ENCODE data around the gene SH2D1A. TPM values are rescaled to one million over a fixed set of nuclear protein-coding genes. Genes with fewer than 3 reads are reported as not detected.
"Not testable (repeated sequence)": the region's sequence is repeated elsewhere in the genome, so short reads cannot be mapped to it uniquely, and the experiment has no call there.

SH2D1A gene
- not detected for polyA plus RNA-seq (2013, experiment 1 of 2)
- polyA plus RNA-seq (2013, experiment 2 of 2): not detected

DNA sequence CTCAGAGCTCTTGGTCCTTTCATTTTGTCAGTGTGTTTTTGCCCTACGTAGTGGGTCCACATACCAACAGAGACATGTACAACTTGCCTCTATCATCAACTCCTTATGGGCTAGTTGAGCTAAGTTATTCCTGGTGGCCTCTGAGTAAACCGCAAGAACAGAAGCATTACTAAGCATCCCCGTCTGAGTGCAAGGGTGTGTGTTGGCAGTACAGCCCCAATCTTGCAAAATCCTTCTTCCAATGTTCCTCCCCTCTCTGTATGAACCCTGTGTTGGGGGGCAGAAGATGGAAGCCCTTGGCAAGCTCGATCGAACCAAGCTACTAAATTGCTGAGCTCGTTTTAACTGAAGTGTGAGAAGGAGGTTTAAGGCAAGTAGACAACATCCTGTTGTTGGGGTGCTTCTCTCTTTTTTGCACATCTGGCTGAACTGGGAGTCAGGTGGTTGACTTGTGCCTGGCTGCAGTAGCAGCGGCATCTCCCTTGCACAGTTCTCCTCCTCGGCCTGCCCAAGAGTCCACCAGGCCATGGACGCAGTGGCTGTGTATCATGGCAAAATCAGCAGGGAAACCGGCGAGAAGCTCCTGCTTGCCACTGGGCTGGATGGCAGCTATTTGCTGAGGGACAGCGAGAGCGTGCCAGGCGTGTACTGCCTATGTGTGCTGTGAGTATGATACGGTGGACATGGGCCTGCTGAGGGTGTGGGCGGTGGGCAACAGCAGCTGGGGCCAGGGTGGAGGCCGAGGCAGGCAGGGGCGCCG lies at the start of gene SH2D1A:
SH2D1A (plus strand) TSS at position 447 of the 760 bp plus-strand sequence; CDS start at position 527, 80 bp downstream.
- WGBS: 94% methylated on average over 13 of the region's 19 CpGs
- no peak within 1 kb of the TSS for H3K18ac ChIP-seq (ENCODE audit: low read depth in 1 of 2, low read length in 2 of 2)
- no peak within 1 kb of the TSS for H2BK12ac ChIP-seq (ENCODE audit: low read length in 2 of 2)
- H3K4me3 ChIP-seq (ENCODE audit: insufficient read depth in 1 of 2, low read depth in 1 of 2, low read length in 2 of 2): no peak within 1 kb of the TSS
- H3K4me1 ChIP-seq (ENCODE audit: control insufficient read depth, insufficient read depth, low read depth, low read length): no peaks in the 10 kb centered on the region
- H2AFZ ChIP-seq (ENCODE audit: low read depth, low read length): no peak within 1 kb of the TSS
- H3K27ac ChIP-seq (ENCODE audit: low read length, poor library complexity, severe bottlenecking): no peak within 1 kb of the TSS
- H2BK120ac ChIP-seq (ENCODE audit: low read depth, low read length): no peak within 1 kb of the TSS
- no peak within 1 kb of the TSS for H3K14ac ChIP-seq (ENCODE audit: low read length in 2 of 2)
- no peak within 1 kb of the TSS for H2BK5ac ChIP-seq (ENCODE audit: low read depth, low read length, poor library complexity, severe bottlenecking)
- no peak within 1 kb of the TSS for H3K9ac ChIP-seq (ENCODE audit: low read length)
- no peak within 1 kb of the TSS for H2BK15ac ChIP-seq (ENCODE audit: low read depth, poor library complexity, severe bottlenecking)
- no peak within 1 kb of the TSS for H3K23ac ChIP-seq (ENCODE audit: low read length in 2 of 2)
- no peak within 1 kb of the TSS for H3K4ac ChIP-seq (ENCODE audit: low read depth in 1 of 2, low read length in 2 of 2)
- DNase-seq: no peak
- no peaks in the 10 kb centered on the region for H3K27me3 ChIP-seq (ENCODE audit: control insufficient read depth in 1 of 2, insufficient read depth in 1 of 2, low read length in 2 of 2)
- H3K4me2 ChIP-seq (ENCODE audit: low read length, poor library complexity, severe bottlenecking): no peak within 1 kb of the TSS
- H3K36me3 ChIP-seq (ENCODE audit: control insufficient read depth in 1 of 2, insufficient read depth in 2 of 2, low read depth in 1 of 2, low read length in 2 of 2): no peaks in the 10 kb centered on the region
- H3K9me3 ChIP-seq (ENCODE audit: control insufficient read depth, low read length): no peaks in the 10 kb centered on the region
- no peak within 1 kb of the TSS for H2AK5ac ChIP-seq (ENCODE audit: low read length, severe bottlenecking)
- H4K91ac ChIP-seq (ENCODE audit: low read length): no peak within 1 kb of the TSS
- H3K79me1 ChIP-seq (replicated peaks; ENCODE audit: low read length, poor library complexity, severe bottlenecking): no peaks in the 10 kb centered on the region
- no peak within 1 kb of the TSS for H4K8ac ChIP-seq (ENCODE audit: low read length)

DNA sequence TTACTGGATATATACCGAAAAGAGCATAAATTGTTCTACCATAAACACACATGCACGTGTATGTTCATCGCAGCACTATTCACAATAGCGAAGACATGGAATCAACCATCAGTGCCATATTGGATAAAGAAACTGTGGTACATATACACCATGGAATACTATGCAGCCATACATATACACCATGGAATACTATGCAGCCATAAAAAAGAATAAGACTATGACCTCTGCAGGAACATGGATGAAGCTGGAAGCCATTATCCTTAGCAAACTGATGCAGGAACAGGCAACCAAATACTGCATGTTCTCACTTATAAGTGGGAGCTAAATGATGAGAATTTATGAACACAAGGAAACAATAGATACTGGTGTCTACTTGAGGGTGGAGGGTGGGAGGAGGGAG lies 47.0 kb upstream of the SH2D1A start:
- H3K36me3 ChIP-seq (ENCODE audit: control insufficient read depth in 1 of 2, insufficient read depth in 2 of 2, low read depth in 1 of 2, low read length in 2 of 2); H2AFZ ChIP-seq (ENCODE audit: low read depth, low read length); H3K4me1 ChIP-seq (ENCODE audit: control insufficient read depth, insufficient read depth, low read depth, low read length); H3K18ac ChIP-seq (ENCODE audit: low read depth in 1 of 2, low read length in 2 of 2); H3K14ac ChIP-seq (ENCODE audit: low read length in 2 of 2); H4K8ac ChIP-seq (ENCODE audit: low read length); DNase-seq; H3K9me3 ChIP-seq (ENCODE audit: control insufficient read depth, low read length); H2BK12ac ChIP-seq (ENCODE audit: low read length in 2 of 2); H3K23ac ChIP-seq (ENCODE audit: low read length in 2 of 2); H3K4me2 ChIP-seq (ENCODE audit: low read length, poor library complexity, severe bottlenecking); H3K27ac ChIP-seq (ENCODE audit: low read length, poor library complexity, severe bottlenecking); H3K27me3 ChIP-seq (ENCODE audit: control insufficient read depth in 1 of 2, insufficient read depth in 1 of 2, low read length in 2 of 2); H4K91ac ChIP-seq (ENCODE audit: low read length); H3K9ac ChIP-seq (ENCODE audit: low read length); H3K4ac ChIP-seq (ENCODE audit: low read depth in 1 of 2, low read length in 2 of 2); H2BK5ac ChIP-seq (ENCODE audit: low read depth, low read length, poor library complexity, severe bottlenecking); H3K79me1 ChIP-seq (replicated peaks; ENCODE audit: low read length, poor library complexity, severe bottlenecking); H2AK5ac ChIP-seq (ENCODE audit: low read length, severe bottlenecking); H2BK120ac ChIP-seq (ENCODE audit: low read depth, low read length); H2BK15ac ChIP-seq (ENCODE audit: low read depth, poor library complexity, severe bottlenecking); H3K4me3 ChIP-seq (ENCODE audit: insufficient read depth in 1 of 2, low read depth in 1 of 2, low read length in 2 of 2): not testable (repeated sequence)
- WGBS: 93% methylated on average over 4 of the region's 4 CpGs

DNA sequence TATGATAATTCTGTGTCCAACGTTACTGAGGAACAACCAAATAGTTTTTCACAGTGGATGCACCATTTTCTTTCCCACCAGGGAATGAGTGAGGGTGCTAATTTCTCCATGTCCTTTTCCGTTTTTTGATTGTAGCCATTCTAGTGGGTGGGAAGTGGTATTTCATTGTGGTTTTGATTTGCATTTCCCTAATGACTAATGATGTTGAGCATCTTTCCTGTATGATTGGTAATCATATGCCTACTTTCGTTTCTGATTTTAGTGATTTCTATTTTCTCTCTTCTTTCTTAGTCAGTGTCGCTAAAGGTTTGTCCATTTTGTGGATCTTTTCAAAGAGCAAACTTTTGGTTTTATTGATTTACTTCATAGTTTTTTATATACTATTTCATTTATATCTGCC lies 46.0 kb upstream of the SH2D1A start:
- Histone ChIP-seq H3K4me2 (ENCODE audit: low read length, poor library complexity, severe bottlenecking) (no peak overlapping the region), H2AK5ac (ENCODE audit: low read length, severe bottlenecking) (no peak overlapping the region), H3K9ac (ENCODE audit: low read length) (no peak overlapping the region), H3K4me1 (ENCODE audit: control insufficient read depth, insufficient read depth, low read depth, low read length) (no peaks in the 10 kb centered on the region), H4K91ac (ENCODE audit: low read length) (no peak overlapping the region), H2AFZ (ENCODE audit: low read depth, low read length) (no peak overlapping the region), H3K9me3 (ENCODE audit: control insufficient read depth, low read length) (no peaks in the 10 kb centered on the region), H3K79me1 (replicated peaks; ENCODE audit: low read length, poor library complexity, severe bottlenecking) (no peaks in the 10 kb centered on the region), H3K14ac (ENCODE audit: low read length in 2 of 2) (no peak overlapping the region), H2BK12ac (ENCODE audit: low read length in 2 of 2) (no peak overlapping the region), H3K23ac (ENCODE audit: low read length in 2 of 2) (no peak overlapping the region), H3K18ac (ENCODE audit: low read depth in 1 of 2, low read length in 2 of 2) (no peak overlapping the region), H3K27ac (ENCODE audit: low read length, poor library complexity, severe bottlenecking) (no peak overlapping the region), H3K4me3 (ENCODE audit: insufficient read depth in 1 of 2, low read depth in 1 of 2, low read length in 2 of 2) (no peak overlapping the region), H3K27me3 (ENCODE audit: control insufficient read depth in 1 of 2, insufficient read depth in 1 of 2, low read length in 2 of 2) (no peaks in the 10 kb centered on the region), H2BK5ac (ENCODE audit: low read depth, low read length, poor library complexity, severe bottlenecking) (no peak overlapping the region), H3K36me3 (ENCODE audit: control insufficient read depth in 1 of 2, insufficient read depth in 2 of 2, low read depth in 1 of 2, low read length in 2 of 2) (no peaks in the 10 kb centered on the region), H4K8ac (ENCODE audit: low read length) (no peak overlapping the region), H2BK120ac (ENCODE audit: low read depth, low read length) (no peak overlapping the region), H2BK15ac (ENCODE audit: low read depth, poor library complexity, severe bottlenecking) (no peak overlapping the region), H3K4ac (ENCODE audit: low read depth in 1 of 2, low read length in 2 of 2) (no peak overlapping the region)
- no CpG with 5 or more reads among the region's 4 CpGs for whole genome bisulfite sequencing
- no peak for DNase-seq

DNA sequence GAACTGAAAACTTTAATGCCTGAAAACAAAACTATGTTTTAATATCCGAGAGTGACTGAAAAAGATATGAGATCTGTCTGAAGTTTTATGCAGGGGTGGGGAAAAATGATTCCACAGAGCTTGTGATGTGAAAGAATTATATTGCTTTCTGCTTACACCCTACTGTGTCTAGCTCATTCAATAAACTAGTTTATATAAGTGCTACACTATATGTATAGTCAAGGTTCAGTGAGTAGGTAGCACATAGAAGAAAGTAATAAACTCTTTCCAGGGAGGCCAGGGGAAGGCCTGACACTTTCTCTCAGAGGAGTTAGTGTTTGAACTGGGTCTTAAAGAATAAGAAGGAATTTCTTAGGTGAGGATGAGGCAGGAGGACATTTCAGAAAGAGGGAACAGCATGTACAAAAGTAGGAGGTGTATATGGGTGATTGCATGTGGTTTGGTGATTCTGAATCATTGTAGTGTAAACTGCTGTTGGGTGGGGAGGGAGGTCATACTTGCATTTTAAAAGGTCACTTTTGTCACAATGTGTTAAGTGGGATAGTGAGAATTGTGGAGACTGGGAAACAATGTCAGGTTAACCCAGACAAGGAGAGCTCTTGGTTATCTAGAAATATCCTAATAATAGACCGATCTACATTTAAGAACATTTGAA lies 39.0 kb upstream of the SH2D1A start:
- Histone ChIP-seq H2AK5ac (ENCODE audit: low read length, severe bottlenecking) (no peak overlapping the region), H3K27me3 (ENCODE audit: control insufficient read depth in 1 of 2, insufficient read depth in 1 of 2, low read length in 2 of 2) (no peaks in the 10 kb centered on the region), H3K9me3 (ENCODE audit: control insufficient read depth, low read length) (no peaks in the 10 kb centered on the region), H4K91ac (ENCODE audit: low read length) (no peak overlapping the region), H3K14ac (ENCODE audit: low read length in 2 of 2) (no peak overlapping the region), H3K18ac (ENCODE audit: low read depth in 1 of 2, low read length in 2 of 2) (no peak overlapping the region), H3K79me1 (replicated peaks; ENCODE audit: low read length, poor library complexity, severe bottlenecking) (no peaks in the 10 kb centered on the region), H4K8ac (ENCODE audit: low read length) (no peak overlapping the region), H3K36me3 (ENCODE audit: control insufficient read depth in 1 of 2, insufficient read depth in 2 of 2, low read depth in 1 of 2, low read length in 2 of 2) (no peaks in the 10 kb centered on the region), H3K23ac (ENCODE audit: low read length in 2 of 2) (no peak overlapping the region), H3K4me3 (ENCODE audit: insufficient read depth in 1 of 2, low read depth in 1 of 2, low read length in 2 of 2) (no peak overlapping the region), H2BK5ac (ENCODE audit: low read depth, low read length, poor library complexity, severe bottlenecking) (no peak overlapping the region), H3K9ac (ENCODE audit: low read length) (no peak overlapping the region), H3K27ac (ENCODE audit: low read length, poor library complexity, severe bottlenecking) (no peak overlapping the region), H2BK15ac (ENCODE audit: low read depth, poor library complexity, severe bottlenecking) (no peak overlapping the region), H2AFZ (ENCODE audit: low read depth, low read length) (no peak overlapping the region), H2BK120ac (ENCODE audit: low read depth, low read length) (no peak overlapping the region), H3K4me1 (ENCODE audit: control insufficient read depth, insufficient read depth, low read depth, low read length) (no peaks in the 10 kb centered on the region), H3K4ac (ENCODE audit: low read depth in 1 of 2, low read length in 2 of 2) (no peak overlapping the region), H2BK12ac (ENCODE audit: low read length in 2 of 2) (no peak overlapping the region), H3K4me2 (ENCODE audit: low read length, poor library complexity, severe bottlenecking) (no peak overlapping the region)
- 100% methylated on average over 1 of the region's 2 CpGs for WGBS
- DNase-seq: no peak
